ENCODE results near the gene HAUS7.
A peak's percentile ranks its signal among the peaks of the same experiment; 100 is the strongest.

Gene HAUS7
- total RNA-seq: 3.2 reads per million, percentile 12 among the genes with 10 or more reads in this experiment

DNA sequence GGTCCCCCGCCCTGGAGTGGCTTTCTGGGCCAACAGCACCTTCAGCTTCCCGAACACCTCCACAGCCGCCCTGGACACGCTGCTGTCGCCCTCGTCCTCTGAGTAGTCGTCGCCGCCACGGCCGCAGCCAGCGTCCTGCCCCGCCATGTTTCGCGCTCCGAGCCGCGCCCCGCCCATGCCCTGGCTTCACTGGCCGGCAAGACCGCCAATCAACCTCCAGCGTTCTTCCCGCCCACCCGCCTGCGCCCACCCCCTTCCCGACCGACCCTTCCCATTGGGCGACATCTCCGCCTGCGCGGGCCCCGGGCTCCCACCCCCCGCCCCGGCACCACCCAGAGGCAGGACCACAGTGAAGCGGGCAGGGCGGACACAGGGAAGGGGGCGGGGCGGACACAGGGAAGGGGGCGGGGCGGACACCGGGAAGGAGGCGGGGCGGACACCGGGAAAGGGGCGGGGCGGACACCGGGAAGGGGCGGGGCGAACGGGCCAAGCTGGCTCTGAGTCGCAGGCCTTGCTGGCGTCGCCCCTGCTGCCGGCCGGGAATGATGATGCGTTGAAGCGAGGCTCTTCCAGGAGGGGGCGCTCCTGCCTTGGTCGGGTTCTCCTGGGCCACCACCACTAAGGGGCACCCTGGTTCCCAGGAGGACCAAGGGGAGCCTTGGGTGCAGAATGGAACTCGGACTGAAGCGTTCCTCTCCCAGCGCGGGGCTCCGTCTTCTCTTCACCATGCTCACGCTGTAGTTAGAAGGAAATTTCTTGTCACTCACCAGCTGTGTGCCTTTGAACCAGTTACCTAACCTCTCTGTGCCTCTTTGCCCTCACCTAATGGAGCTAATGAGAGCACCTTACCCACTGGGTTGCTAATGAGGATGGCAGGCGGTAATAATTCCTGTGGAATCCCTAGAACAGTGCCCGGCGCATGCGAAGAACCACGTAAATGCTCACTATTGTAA, at the start of gene HAUS7:
Gene HAUS7 (minus strand): TSS at position 166 of the 953 bp plus-strand sequence. CDS start 19 bp downstream, at position 147.
- peak; percentile 83 for DNase-seq

DNA sequence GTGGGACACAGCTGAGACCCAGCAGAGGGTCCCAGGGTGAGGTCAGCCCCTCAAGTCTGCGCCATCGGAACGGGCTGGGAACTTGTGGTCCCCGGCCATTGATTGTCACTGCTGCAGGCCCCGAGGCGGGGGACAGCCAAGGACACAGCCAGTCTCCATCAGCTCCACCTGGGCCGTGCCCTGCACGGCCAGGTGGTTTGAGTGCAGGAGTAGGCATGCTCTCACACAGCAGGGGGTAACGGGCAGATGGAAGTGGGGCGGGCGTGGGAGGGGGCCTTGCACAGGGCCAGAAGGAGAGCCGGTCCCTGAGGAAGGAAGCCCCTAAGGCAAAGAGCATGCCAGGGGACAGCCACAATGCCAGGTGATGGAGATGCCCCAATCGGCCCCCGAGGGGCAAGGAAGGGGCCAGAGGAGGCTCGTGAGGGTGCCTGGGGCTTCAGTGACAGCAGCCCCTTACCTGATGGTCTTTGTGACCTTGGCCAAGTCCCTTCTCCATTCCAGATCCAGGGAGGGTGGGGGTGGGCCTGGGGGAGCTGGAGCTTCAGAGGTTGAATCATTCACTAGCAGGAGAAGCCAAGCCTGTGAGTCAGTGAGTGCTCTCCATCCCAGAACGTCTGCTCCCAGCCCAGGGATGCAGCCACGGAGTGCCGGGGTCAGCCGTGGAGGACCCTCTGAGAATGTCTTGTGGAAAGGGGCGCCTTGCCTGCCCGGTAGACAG, 49.4 kb upstream of the HAUS7 start:
- DNase-seq: no peak

DNA sequence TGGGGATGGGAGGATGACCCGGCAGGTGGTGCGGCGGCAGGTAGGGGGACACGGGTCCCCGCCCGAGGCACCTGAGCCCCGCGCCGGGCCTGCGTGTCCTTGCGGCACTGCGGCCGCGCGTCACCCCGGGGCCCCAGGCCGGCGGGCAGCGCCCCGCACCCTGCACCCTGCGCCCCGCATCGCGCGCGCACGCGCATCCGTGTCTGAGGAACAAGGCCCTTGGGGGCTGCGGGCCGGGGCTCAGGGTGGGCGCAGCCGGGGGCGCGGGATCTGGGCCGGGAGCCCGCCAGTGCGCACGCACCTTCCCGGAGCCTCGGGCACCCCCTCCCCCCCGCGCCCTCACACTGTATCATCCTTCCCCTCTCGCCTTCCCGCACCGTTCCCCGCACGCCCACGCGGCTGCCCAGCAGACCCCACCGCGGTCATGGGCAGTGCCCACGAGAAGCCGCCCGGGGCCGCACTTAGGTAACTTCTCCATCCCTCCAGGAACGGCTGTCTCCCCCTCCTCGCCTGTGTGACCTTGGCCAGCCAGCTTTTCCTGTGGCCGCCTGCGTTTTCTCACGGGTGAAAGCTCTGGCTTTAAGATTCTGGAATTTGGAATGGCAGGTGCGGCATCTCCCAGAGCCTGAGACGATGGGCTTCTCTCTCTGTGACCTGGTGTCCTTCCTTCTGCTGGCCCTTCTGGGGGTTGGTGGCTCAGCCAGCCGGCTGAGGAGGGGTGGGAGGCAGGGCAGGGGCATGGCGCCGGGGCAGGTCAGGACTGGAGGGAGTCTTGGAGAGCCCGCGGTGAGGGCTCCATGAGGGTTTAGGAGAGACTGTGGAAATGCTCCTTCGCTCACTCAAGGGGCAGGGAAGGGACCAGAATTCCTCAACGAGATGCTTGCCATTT, 47.8 kb upstream of the HAUS7 start:
- no peak for DNase-seq

DNA sequence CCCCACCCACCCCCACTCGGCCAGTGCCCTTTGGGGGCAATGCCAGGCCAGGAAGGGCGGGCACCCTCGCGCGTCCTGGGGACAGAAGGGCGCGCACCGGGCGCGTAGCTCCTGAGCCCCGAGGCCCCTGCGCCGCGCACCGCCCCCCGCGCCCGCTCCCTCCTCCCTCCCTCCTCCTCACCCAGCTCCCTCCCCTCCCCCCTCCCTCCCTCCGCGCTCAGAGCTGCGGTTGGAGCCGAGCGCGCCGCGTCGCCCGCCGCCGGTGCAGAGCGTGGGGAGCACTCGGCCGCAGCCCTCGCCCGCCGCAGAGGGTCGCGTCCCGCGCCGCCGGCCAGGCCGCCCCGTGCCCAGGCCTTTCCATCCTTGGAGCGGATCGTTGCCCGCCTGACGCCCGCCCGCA, 47.0 kb upstream of the HAUS7 start, which contains the start of gene ATP2B3:
Gene ATP2B3 (plus strand): TSS at position 220 of the 400 bp plus-strand sequence. CDS start 18,606 bp downstream, outside the sequence.
- DNase-seq: no peak

DNA sequence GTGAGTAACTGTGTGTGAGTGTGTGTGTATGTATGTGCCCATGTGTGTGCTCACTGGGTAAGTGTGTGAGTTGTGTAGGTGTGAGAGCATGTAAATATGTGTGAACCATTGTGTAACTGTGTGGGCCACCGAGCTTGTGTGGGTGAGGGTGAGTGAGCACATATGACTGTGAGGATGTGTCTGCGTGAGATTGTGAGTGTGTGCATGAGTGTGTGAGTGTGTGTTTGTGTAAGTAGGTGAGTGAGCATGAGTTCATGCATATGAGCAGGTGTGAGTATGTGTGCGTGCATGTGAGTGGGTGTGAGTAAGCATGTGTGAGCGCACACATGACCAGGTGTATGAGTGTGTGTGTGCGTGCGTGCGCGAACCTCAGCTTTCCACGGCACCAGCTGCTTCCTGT, 45.7 kb upstream of the HAUS7 start:
- no peak for DNase-seq

DNA sequence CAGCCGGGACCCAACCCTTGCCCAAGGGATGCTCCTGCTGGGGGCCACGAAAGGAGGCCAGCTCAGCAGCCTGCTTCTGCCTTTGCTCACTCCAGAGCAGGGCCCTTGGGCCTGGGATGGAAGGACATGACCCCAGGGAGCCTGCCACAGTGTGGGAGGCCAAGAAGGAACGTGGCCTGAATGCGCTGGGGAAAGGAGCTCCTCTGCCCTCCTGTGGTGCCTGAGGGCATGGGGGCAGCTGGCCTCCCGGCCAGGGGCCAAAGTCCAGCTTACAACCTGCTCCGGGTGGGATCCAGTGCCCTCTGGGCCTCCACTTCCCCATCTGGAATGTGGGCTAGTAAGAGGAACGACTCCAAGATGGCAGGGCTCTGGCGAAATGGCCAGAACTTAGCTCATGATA, 45.1 kb upstream of the HAUS7 start:
- DNase-seq: no peak

DNA sequence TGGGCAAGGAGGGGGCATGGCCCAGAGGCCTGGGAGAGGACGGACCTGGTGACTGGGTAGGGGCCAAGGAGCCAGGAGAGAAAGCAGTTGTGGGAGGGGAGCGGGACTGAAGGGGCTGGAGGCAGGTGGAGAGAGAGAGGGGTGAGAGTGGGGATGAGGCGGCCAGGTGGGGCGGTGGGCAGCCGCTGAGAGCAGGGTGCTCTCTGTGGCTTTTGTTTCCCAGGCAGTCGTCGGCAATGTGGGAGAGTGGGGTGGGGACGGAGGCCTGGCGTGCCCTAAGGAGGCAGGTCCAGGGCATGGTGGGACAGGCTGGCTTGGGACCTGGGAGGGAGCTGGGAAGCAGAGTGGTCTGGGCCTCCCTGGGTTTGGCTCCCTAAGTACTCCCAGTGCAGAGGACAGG, 43.9 kb upstream of the HAUS7 start:
- no peak for DNase-seq

DNA sequence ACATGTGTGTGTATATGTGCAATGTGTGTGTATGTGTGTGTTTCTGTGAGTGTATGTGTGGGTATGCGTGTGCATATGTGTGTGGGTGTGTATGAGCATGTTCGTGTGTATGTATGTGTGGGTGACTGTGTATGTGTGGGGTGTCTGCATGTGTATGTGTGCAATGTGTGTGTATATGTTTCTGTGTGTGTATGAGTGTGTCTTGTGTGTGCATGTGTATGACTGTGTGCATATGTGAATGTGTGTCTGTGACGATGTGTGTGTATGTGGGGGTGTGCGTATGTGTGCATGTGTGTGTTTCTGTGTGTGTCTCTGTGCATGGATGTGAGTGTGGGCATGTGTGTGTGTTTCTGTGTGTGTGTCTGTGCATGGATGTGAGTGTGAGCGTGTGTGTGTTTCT, 42.9 kb upstream of the HAUS7 start:
- DNase-seq: no peak

DNA sequence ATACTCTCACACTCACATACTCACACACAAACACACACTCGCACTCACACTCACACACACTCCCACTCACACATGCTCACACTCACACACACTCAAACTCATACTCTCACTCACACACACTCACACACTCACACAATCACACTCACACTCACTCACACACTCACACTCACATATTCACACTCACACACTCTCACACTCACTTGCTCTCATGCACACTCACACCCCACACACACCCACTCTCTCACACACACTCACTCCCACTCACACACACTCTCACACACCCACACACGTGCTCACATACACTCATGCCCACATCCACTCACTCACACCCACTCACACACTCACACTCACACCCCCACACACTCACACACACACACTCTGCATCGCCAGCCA, 42.1 kb upstream of the HAUS7 start:
- no peak for DNase-seq

DNA sequence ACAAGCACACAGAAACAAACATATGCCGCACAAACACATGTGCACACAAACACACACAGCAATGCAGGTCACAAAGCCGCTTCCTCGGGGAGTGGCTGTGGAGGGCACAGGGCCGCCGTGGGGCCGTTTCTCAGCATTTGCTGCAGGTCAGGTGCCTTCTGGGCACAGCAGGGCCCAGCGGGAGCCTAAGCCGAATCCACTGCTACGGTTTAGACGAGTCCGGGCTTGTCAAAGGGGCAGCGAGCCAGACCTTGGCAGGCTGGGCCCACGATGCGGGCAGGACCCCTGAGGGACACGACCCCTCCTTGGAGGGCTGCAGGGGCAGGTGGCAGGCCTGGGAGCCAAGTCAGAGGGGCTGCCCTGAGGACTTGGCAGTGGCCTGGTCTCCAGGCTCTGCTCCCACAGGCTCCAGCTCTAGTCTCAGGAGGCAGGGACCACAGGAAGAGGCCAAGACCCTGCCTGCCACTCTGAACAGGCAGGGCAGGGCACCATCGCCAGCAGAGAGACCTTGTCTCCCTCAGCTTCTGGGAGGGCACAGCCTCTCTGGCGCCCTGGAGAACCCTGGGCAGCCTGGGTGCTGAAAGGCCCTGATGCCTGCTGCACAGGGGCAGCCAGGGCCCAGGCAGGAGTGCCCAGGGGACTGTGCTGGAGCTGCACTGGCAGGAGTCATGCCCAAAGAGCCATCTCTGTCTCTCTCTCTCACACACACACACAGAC, 41.6 kb upstream of the HAUS7 start:
- DNase-seq: no peak

DNA sequence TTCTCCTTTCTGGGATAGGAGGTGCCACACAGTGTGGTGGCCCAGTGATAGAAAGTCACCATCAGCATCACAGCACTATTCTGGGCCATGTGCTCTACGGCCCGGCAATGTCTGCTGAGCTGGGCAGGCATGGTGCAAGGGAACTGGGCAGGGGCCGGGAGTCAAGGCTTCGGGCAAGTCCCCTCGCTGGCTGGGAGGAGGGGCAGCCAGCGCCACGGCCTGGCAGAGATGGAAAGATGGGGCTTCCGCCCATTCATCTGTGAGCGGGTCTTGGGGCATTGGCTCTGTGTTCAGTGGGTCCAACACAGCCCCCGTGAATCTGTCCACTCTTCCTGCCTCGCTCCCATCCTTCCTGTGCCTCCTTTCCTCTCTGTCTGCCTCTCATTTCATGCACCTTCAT, 40.0 kb upstream of the HAUS7 start:
- no peak for DNase-seq

DNA sequence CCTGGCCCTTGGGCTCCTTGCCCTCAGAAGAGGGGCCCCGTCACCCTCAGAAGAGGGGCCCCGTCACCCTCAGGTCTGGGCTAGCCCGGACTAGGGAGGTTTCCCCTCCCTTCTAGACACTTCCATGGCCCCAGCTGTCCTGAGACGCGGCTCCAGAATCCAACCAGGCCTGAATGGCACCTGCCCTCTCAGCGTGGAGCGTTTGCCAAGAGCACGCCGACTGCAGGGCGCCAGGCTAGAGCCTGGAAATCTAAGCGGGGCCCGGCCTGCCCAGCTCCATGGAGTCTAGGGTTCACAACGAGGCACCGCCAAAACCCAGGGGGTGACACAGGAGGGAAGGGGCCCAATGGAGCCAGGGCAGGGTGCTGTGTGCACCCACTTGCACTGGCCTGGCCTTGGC, 39.2 kb upstream of the HAUS7 start:
- no peak for DNase-seq

DNA sequence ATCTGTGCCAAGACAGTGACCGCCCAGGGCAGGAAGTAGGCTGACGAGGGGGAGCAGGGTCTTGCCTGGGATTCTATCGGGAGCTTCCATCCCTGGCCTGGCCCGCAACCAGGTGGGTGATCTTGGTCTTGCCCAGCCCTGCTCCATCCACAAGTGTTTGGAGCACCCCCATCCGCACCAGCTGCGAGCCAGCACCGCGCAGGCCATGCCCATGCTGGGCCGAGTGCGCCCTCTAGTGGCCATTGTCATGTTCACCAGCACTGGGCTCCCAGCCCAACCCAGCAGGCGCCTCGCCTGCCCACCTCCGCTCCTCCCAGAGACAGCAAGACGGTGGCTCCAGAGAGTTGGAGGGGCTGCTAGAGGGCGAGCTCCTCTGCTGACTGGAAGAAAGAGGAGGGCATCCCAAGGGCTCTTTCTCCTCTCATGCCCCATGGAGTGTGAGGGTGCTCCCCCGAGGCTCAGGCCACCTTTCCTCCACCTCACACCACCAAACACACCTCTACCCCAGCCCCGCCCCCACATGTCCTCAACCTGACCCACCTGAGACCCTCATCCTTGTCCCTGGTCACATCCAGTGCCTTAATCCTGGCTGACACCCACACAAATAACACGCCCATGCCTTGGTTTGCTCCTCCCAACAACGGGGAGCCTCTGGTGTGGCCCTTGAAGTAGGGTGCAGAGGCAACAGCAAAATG, 37.3 kb upstream of the HAUS7 start:
- DNase-seq: peak; percentile 82

DNA sequence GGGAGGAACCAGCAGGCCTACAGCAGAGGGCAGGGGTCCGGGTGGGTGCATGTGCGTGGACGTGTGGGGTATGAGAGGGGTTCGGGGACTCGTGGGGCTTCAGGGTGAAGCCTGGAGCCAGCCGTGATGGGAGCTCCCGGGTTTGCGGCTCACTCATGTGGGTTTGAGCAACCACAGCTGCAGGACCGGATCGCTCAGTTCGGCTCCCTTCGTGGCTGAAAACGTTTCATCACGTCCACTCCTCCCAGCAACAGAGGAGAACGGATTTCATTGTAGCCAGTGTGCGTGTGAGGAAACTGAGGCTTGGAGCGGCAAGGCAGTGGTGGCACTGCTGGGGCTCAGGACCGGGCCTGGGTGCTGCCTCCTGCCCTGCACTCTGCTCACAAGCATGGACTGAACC, 35.0 kb upstream of the HAUS7 start:
- DNase-seq: no peak

DNA sequence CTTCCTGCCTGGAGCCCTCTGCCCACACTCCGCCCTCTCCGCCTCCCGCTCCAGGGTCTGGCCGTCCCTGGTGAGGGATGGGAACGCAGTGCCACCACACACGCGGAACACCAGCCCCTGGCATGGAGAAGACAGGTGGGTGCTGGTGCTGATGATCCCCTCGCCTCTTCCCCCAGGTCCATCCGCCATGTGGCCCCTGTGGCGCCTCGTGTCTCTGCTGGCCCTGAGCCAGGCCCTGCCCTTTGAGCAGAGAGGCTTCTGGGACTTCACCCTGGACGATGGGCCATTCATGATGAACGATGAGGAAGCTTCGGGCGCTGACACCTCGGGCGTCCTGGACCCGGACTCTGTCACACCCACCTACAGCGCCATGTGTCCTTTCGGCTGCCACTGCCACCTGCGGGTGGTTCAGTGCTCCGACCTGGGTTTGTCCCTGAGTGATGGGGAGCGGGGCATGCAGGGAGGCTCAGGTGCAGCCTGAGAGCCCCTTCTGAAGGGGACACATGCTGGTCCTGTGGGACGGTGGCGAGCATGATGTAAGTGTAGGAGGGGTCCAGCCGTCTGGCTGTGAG, 34.2 kb upstream of the HAUS7 start:
- DNase-seq: no peak

DNA sequence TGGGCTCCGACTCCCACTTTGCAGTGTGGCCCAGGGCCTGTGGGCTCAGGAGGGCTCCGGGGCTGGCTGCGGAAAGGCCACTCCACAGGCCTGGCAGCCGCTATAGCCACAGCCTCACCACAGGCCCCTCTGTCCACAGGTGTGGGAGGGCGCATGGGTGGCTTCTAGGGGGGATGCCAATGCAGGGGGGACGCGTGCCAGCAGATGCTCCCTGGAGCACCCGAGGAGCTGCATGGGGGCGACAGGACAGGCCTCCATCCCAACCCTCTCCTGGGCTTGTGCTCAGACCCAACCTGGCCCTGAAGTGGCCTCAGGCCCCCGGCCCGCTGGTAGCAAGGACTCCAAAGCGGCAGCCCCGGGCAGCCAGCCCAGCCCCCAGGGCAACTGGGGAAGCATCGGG, 32.4 kb upstream of the HAUS7 start:
- DNase-seq: no peak

DNA sequence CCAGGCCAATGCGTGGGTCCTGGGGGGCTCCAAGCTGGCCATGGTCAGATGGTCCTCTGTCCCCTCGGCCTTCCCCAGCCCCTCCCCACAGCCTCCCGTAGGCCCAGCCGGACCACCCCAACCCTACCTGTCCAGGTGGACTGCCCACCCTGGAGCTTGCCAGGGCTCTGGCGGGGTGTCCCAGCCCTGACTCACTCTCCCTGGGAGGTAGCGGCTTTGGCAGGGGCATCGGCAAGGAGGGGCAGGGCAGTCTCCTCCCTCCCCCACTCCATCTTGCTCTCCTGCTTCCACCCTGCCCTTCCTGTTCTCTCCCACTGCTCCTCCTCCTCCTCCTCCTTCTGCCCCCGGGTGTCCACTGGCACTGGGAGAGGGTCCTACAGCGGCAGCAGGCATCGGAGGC, 31.8 kb upstream of the HAUS7 start:
- no peak for DNase-seq

DNA sequence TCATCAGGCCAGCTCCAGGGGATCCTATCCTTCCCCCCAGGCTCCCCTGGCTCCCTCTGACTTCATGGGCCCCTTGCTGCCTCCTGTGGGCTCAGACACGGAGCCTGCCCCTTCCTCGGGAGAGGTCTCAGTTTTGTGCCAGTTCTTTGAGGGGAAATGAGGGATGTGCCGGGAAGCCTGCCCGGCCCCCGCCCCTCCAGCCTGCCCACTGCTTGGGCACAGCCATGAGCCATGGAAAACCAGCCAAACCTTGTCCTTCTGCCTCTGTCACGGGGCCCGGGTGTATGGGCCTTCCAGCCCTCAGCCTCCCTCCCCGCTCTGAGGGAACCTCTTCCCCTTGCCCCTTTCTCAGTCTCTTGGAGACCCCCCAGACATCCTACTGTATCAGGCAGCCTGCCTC, 31.2 kb upstream of the HAUS7 start:
- no peak for DNase-seq

DNA sequence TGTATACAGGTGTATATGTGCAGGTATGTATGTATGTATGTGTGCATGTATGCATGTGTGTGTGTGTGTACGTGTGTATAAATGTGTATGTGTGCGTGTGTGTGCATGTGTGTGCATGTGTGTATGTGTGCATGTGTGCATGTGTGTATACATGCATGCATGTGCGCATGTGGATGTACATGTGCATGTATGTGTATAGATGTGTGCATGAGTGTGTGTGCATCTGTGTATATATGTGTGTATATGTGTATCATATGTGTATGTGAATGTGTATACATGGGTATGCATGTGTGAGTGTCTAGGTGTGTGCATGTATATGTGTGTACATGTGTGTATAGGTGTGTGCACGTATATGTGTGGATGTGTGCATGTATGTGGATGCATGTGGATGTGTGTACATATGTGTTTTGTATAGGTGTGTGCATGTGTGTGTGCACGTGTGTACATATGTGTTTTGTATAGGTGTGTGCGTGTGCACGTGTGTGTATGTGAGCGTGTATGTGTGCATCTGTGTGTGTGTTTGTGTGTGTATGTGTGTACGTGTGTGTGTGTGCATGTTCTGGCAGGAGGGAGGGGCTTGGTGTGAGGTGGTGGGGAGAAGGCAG, 30.4 kb upstream of the HAUS7 start:
- no peak for DNase-seq

DNA sequence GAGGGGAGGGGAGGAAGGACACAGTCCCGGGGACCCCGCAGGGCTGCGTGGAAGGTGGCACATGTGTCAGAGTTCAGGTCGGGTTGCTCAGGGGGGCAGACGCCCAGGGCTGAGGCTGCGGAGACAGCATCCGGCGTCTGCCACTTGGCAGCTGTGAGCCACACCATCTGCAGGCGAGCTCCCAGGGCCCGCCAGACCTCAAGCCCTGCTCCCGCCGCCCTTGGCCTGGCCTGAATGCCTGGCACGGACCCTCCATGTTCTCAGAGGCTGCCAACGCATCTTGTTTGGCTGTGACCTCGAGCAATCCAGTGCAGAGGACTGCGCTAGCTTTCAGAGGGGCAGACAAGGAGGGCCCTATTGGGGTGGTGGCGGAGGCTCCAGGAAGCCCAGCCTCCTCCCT, 29.5 kb upstream of the HAUS7 start:
- no peak for DNase-seq

DNA sequence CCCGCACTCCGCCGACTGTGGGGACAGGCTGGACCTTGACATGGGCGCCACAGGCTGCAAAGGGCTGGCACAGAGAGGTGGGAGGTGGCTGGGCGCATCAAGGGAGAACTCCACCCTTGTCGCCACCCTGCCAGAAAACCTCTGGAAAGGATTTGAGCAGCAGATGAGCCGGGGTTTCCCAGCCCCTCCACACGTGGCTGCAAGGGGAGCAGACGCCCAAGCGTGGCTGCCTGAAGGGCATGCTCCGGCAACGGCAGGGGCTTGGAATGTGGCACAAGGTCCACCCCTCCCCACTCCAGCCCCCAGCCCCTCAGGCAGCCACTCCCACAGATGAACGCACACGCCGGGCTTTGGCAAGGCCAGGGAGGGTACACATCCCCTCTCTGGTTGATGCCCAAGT, 29.0 kb upstream of the HAUS7 start:
- DNase-seq: no peak
